GM18520 (cell line): ENCODE results near the gene DEF6.
"Not testable (repeated sequence)": the region's sequence is repeated elsewhere in the genome, so short reads cannot be mapped to it uniquely, and the experiment has no call there.

ENCODE experiments used
- ATAC-seq: cut with Tn5 transposase; IDR thresholded peaks from one replicate; pipeline ENCODE4 v1.9.1; 2021; ENCODE audit not compliant: unreplicated experiment

The DEF6 gene

DNA sequence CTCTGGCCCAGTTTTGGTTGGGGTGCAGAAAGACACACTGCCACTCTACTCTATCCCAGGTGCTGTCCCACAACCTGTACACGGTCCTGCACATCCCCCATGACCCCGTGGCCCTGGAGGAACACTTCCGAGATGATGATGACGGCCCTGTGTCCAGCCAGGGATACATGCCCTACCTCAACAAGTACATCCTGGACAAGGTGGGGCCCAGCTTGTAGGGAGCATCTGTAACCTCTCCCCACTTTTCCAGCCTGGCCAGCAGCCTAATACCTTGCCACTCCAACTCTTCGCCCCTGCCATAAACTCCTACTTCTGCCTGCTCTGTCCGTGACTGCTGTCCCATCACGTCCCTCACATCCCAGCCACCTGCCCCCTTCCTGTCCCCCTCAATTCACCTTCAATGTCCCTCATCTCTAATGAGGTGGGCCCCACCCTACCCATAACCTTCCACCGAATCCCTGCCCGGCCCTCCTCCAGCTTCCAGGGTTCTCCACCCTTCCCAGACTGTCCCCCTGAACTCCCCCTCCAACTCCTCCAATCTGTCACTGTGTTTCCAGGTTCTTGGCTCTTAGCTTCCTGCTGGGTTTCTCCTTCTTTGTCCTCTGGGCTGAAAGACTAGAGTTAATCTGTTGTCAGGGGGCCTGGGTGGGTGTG, 12.1 kb downstream of the DEF6 start:
- no peak for ATAC-seq

DNA sequence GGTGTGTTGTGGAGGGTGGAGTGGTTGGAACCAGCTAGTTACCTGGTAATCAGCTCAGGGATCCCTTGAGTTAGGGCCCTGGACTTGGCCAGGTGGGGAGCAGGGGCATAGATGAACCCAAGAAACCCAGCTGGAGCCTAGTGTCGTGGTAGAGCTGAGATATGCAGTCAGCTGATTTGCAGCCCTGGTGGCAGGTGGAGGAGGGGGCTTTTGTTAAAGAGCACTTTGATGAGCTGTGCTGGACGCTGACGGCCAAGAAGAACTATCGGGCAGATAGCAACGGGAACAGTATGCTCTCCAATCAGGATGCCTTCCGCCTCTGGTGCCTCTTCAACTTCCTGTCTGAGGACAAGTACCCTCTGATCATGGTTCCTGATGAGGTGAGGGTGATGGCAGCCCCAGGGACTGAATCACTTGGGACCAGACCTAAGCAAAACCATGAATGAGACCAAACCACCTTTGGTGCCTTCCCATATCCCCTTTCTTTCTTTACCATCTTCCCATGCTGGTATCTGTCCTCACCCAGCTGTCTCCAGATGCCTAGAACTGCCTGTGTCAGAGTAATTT, 12.7 kb downstream of the DEF6 start:
- no peak for ATAC-seq

DNA sequence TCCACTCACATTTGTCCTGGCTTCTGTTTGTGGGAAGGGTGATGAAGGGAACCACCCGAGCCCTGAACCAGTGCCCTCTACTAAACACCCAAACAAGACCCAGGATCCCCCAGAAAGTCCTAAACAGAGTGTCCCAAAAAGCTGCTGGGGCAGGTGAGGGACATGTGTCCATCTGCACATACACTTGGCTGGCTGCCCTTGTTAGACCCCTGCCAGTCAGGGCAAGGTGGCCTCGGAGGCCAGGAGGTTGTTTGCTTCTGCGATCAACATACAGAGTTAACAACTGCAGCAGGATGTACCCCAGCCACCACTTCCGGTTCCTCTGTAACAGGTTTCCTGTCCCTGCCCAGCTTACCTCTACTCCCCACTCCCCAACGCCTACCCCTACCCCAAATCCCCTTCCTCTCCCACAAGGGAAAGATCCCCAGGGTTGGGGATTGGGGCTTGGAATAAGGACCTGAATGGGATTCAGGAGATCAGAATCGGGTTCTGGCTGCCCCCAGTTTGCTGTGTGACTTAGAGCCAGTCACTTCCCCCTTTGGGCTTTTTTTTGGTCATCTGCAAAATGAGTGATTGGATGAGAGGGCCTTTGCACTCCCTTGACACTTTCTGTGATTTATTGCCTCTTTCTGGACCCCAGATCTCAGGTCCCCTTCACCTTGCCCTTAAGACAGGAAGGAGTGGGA, 13.9 kb downstream of the DEF6 start:
- ATAC-seq, result no peak

DNA sequence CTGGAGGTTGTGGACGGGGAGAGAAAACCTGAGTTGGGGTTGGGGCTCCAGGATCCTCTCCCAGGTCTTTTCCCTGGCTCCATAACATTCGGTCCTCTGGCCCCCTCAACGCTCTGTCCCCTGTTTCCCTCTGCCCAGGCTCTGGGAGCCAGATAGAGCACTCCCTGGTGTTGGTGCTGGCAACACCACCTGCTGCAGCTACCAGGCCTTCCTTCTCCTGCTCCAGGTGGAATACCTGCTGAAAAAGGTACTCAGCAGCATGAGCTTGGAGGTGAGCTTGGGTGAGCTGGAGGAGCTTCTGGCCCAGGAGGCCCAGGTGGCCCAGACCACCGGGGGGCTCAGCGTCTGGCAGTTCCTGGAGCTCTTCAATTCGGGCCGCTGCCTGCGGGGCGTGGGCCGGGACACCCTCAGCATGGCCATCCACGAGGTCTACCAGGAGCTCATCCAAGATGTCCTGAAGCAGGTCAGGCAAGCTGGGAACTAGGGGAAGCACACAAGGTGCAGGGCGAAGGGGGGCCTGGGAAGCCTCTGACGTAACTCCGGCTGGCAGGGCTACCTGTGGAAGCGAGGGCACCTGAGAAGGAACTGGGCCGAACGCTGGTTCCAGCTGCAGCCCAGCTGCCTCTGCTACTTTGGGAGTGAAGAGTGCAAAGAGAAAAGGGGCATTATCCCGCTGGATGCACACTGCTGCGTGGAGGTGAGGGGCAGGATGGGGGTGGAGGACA, 14.6 kb downstream of the DEF6 start:
- ATAC-seq, result no peak

DNA sequence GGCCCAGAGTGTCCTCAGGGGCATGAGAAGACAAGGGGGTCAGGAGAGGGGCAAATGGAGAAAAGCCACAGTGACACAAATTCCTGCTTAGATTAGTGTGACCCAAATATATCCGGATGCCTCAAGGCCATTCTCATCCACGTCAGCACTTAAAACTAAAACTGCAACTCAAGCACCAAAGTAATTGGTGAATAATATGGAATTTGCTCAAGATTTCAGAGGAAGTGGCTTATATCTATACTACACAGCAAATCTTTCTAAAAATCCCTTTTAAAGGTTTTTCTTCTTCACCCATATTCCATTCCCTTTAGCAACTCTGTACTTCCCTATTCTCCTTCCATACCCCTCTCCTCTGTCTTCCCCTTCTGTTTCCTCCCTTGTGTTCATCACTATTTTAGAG, 15.2 kb downstream of the DEF6 start:
- ATAC-seq, result no peak

DNA sequence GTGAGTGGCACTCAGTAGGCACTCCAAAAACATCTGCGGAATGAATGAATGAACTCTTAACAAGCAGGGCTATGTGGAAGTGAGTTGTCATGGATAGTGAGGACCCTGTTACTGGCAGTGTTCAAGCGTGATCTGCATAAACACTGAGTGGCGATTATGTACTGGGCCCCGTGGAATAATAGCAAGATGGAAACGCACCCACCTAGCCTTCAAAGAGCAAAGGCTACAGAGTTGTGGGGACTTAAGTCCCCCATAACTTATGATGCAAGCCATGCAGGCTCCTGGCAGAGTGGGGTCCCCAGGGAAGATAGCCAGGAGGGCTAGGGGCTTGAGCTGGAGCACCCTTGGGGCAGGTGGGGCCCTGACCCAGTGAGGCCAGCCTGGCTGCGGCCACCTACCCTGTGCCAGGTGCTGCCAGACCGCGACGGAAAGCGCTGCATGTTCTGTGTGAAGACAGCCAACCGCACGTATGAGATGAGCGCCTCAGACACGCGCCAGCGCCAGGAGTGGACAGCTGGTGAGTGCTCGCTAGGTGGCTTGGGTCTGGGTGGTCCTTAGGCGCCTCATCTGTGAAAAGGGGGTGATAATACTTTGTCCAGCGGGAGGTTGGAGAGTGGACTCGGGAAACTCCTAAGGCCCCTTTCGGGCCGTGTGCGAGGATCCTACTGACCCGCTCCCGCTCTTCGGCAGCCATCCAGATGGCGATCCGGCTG, 20.0 kb downstream of the DEF6 start:
- no peak for ATAC-seq

DNA sequence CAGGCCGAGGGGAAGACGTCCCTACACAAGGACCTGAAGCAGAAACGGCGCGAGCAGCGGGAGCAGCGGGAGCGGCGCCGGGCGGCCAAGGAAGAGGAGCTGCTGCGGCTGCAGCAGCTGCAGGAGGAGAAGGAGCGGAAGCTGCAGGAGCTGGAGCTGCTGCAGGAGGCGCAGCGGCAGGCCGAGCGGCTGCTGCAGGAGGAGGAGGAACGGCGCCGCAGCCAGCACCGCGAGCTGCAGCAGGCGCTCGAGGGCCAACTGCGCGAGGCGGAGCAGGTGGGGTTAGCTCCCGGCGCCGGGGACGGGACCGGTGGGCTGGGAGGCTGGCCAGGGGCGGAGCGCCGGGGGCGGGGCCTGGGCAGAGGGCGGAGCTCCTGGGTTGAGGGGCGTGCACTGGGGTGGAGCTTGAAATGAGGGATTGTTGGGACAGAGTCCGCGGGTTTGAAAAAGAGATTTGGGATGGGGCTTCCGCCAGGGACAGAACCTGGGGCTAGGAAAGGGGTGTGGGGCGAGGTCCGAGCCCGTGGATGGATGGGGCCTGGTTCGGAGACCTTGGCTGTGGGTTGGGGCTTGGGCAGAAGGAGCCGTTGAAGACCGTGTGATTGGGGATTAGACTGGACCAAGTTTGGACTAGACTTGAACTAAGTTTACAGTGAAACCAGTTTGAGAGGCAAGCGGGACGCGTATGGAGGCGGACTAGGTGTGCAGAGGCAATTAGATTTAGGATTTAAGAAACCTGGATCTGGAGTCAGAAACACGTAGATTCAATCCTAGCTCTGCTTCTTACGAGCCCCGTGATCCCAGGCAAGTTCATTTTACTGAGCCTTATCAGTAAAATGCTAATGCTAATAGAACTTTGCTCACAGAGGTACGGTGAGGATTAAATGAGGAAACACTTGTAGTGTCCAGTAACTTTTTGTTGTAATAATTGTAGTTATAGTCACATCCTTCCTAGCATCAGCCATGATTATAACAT, 20.9 kb downstream of the DEF6 start:
- ATAC-seq, result no peak

DNA sequence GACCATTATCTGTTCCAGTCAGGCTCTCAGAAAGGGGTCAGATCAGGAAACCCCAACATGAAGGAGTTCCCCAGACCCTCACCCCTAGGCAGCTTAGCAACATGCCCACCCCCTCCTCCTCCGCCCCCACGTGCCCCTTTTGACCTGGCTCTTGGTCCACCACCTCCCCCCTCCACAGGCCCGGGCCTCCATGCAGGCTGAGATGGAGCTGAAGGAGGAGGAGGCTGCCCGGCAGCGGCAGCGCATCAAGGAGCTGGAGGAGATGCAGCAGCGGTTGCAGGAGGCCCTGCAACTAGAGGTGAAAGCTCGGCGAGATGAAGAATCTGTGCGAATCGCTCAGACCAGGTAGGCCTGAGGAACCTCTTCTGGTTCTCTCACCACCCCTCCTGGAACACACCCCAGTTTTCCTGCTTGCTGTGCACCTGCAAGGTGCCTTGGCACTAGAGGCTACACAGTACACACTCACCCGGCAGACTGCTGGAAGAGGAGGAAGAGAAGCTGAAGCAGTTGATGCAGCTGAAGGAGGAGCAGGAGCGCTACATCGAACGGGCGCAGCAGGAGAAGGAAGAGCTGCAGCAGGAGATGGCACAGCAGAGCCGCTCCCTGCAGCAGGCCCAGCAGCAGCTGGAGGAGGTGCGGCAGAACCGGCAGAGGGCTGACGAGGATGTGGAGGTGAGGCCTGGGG, 21.9 kb downstream of the DEF6 start:
- ATAC-seq, result no peak

DNA sequence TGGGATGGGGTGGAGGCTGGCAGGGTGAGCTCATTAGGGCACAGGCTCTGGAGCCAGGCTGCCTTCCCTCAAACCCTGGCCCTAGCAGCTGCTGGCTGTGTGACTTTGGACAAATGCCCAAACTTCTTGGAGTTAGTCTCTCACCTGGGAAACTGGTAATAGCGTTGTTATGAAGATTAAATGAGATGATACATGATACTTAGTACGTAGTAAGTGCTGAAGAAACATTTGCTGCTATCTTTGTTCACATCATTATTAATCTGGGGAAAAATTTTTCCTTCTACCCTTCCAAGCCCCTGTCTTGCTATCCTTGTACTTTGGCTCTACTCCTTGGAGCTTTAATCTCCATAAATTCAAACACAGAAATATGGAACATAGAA, 22.4 kb downstream of the DEF6 start:
- no peak for ATAC-seq

DNA sequence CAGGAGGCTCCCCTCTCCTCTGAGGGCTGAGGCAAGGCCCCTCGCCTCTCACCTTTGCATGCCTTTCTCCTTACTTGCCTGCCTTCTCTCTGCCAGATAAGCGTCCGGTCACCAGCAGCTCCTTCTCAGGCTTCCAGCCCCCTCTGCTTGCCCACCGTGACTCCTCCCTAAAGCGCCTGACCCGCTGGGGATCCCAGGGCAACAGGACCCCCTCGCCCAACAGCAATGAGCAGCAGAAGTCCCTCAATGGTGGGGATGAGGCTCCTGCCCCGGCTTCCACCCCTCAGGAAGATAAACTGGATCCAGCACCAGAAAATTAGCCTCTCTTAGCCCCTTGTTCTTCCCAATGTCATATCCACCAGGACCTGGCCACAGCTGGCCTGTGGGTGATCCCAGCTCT, 23.5 kb downstream of the DEF6 start:
- no peak for ATAC-seq

DNA sequence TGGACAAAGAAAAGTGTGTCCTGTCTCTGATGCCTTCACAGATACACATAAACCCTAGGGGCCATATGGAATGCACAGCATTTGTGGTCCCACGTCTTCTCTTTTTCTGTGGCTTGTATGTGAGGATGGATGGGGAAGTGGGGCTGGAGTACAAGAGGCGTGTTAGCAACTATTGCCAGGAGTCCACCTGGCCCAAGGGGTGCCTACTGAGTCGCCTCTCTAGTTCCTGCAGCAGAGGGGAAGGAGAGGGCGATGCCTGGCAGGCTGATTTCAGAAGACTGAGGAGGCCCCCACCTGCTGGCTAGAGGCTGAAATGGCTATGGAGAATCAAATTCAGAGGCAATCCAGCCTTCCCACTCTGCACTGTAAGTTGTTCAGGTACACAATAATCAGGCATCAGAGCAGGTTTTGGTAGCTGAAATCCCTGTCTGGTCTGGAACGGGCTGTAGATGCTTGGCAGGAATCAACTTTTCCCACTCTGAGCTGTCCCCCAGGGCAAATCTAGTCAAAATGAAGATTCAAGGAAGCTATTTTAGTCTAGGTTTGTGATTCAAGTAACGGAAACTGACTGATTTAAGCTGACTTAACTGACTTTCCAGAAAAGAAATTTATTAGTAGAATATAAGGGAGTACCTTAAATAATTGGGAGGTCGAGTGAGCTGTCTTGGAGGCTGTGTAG, 29.9 kb downstream of the DEF6 start:
- ATAC-seq, result no peak

DNA sequence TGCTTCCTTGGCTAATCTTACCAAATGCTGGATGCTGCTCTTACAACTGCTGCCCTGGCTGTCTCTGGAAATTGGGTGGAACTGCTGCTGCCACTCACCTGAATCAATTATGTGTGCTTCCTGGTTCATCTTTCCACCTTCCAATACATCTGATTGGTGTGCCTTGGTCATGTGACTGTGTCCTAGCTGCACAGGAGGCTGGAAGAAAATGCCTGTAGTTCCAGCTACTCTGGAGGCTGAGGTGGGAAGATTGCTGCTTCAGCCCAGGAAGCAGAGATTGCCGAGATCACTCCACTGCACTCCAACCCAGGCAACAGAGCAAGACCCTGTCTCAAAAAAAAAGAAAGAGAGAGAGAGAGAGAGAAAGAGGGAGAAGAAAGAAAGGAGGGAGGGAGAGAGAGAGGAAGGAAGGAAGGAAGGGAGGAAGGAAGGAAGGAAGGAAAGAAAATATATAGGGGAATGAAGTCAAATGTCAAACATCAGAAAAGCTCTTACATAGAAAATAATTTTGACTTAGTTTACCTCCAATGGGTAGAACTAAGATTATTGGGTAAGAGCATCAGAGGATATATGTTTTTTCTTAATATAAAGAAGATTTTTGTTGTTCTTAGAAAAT, 30.6 kb downstream of the DEF6 start:
- ATAC-seq, result no peak

DNA sequence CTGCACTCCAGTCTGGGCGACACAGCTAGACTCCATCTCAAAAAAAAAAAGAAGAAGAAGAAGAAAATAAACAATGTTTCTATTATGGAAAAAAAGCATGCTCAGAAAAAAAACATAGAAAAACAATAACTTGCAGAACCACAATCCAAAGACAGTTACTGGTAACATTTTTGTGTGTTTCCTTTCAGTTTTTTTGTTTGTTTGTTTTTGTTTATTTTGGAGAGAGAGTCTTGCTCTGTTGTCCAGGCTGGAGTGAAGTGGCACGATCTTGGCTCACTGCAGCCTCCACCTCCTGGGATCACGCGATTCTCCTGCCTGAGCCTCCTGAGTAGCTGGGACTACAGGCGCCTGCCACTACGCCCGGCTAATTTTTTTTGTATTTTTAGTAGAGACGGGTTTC, 31.3 kb downstream of the DEF6 start:
- ATAC-seq, result not testable (repeated sequence)

DNA sequence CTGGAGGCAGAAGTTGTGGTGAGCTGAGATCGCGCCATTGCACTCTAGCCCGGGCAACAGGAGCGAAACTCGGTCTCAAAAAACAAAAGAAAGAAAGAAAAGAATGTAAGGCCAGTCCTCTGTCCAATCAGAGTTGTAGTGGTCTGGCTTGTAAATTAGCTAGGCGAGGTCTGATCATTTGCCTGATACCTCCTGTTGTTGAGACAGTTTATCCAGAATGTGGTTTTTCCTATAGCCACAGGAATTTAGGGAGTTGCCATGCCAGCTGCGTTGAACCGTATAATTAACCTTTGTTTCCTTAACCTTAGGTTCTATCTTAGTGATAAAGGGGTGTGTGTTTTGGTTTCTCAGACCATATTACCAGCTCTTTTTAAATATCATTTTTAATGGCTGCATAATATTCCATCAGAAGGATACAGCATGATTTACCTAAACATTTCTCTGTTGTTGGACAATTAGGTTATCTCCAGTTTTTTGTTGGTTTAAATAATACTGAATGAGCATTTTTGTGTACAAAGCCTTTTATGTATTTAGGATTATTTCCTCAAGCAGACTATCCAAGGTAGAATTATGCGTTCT, 33.0 kb downstream of the DEF6 start:
- no peak for ATAC-seq

DNA sequence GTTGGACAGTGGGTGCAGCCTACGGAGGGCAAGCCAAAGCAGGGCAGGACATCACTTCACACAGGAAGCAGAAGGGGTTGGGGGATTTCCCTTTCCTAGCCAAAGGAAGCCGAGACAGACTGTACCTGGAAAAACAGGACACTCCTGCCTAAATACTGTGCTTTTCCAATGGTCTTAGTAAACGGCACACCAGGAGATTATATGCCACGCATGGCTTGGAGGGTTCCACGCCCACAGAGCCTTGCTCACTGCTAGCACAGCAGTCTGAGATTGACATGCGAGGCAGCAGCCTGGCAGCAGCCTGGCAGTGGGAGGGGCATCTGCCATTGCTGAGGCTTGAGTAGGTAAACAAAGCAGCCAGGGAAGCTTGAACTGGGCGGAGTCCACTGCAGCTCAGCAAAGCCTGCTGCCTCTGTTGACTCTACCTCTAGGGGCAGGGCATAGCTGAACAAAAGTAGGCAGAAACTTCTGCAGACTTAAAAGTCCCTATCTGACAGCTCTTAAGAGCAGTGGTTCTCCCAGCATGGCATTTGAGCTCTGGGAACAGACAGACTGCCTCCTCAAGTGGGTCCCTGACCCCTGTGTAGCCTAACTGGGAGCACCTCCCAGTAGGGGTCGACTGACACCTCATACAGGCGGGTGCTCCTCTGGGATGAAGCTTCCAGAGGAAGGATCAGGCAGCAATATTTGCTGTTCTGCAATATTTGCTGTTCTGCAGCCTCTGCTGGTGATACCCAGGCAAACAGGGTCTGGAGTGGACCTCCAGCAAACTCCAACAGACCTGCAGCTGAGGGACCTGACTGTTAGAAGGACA, 34.7 kb downstream of the DEF6 start:
- ATAC-seq, result not testable (repeated sequence)

DNA sequence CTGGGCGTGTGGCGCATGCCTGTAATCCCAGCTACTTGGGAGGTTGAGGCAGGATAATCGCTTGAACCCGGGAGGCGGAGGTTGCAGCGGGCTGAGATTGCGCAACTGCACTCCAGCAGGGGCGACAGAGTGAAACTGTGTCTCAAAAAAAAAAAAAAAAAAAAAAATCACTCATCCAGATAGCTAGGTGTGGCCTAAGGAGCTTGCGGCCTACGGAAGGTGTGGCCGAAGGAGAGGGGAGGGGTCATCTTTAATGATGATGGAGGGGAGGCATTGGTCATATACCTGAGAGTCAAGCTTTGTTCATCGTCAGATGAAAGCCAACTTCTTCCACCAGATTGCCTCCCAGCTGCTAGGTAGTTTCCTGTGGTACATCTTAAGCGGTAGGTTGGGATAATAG, 43.9 kb downstream of the DEF6 start:
- ATAC-seq, result no peak
